ENCODE results near the gene KRTAP10-6.

Gene KRTAP10-6

GRCh38 chr21:44585892-44586291 is 6.4 kb downstream of the KRTAP10-6 start:
- no peaks in the 10 kb centered on the region for H3F3A ChIP-seq (ENCODE audit: insufficient read depth)
- no peak overlapping the region for H3K4me2 ChIP-seq (ENCODE audit: low read depth, low read length, poor library complexity, severe bottlenecking)
- no peaks in the 10 kb centered on the region for H3K79me2 ChIP-seq (ENCODE audit: insufficient read depth, low read length)
- no peaks in the 10 kb centered on the region for H3K9me2 ChIP-seq (replicated peaks; ENCODE audit: insufficient read depth, low read length)
- H3K9ac ChIP-seq (ENCODE audit: low read length) = no peak overlapping the region
- no peak for TF ChIP-seq EZH2phosphoT487 (conservative IDR thresholded peaks at IDR 0.05; ENCODE audit: low read length)
- no peak for TF ChIP-seq CTCF (IDR thresholded peaks at IDR 0.05; ENCODE audit: insufficient read depth, low read length, poor library complexity, severe bottlenecking)
- H2AFZ ChIP-seq (ENCODE audit: low read depth, low read length, severe bottlenecking) = no peak overlapping the region
- H3K9me3 ChIP-seq (ENCODE audit: insufficient read depth, low read length) = peaks cover 10% of the 10 kb centered on the region; the same call in 1 of the 2 replicates
- no peaks in the 10 kb centered on the region for H4K20me1 ChIP-seq (ENCODE audit: low read depth, low read length)
- H3K27ac ChIP-seq (ENCODE audit: low read depth, low read length) = no peak overlapping the region
- H3K4me3 ChIP-seq (ENCODE audit: insufficient read depth, low read length, poor library complexity, severe bottlenecking) = no peak overlapping the region
- H3K27me3 ChIP-seq (ENCODE audit: low read length) = no peaks in the 10 kb centered on the region
- no peaks in the 10 kb centered on the region for H3K36me3 ChIP-seq (ENCODE audit: low read length)

GRCh38 chr21:44583800-44584147 is 8.5 kb downstream of the KRTAP10-6 start:
- Histone ChIP-seq H3K4me2 (ENCODE audit: low read depth, low read length, poor library complexity, severe bottlenecking) (no peak overlapping the region), H3K9me3 (ENCODE audit: insufficient read depth, low read length) (peaks cover 10% of the 10 kb centered on the region; the same call in 1 of the 2 replicates), H3K36me3 (ENCODE audit: low read length) (no peaks in the 10 kb centered on the region), H3K4me3 (ENCODE audit: insufficient read depth, low read length, poor library complexity, severe bottlenecking) (no peak overlapping the region), H3F3A (ENCODE audit: insufficient read depth) (no peaks in the 10 kb centered on the region), H3K27me3 (ENCODE audit: low read length) (no peaks in the 10 kb centered on the region), H4K20me1 (ENCODE audit: low read depth, low read length) (no peaks in the 10 kb centered on the region), H3K9me2 (replicated peaks; ENCODE audit: insufficient read depth, low read length) (no peaks in the 10 kb centered on the region), H3K27ac (ENCODE audit: low read depth, low read length) (no peak overlapping the region), H3K79me2 (ENCODE audit: insufficient read depth, low read length) (no peaks in the 10 kb centered on the region), H3K9ac (ENCODE audit: low read length) (no peak overlapping the region), H2AFZ (ENCODE audit: low read depth, low read length, severe bottlenecking) (no peak overlapping the region)
- TF ChIP-seq CTCF (IDR thresholded peaks at IDR 0.05; ENCODE audit: insufficient read depth, low read length, poor library complexity, severe bottlenecking) = no peak

GRCh38 chr21:44583089-44583799 is 9.1 kb downstream of the KRTAP10-6 start:
- Histone ChIP-seq H3K9me2 (replicated peaks; ENCODE audit: insufficient read depth, low read length) (no peaks in the 10 kb centered on the region), H3K36me3 (ENCODE audit: low read length) (no peaks in the 10 kb centered on the region), H3K27me3 (ENCODE audit: low read length) (no peaks in the 10 kb centered on the region), H3K9me3 (ENCODE audit: insufficient read depth, low read length) (peaks cover 10% of the 10 kb centered on the region; the same call in 1 of the 2 replicates), H3K79me2 (ENCODE audit: insufficient read depth, low read length) (no peaks in the 10 kb centered on the region), H3K9ac (ENCODE audit: low read length) (no peak overlapping the region), H3K4me3 (ENCODE audit: insufficient read depth, low read length, poor library complexity, severe bottlenecking) (no peak overlapping the region), H3K4me2 (ENCODE audit: low read depth, low read length, poor library complexity, severe bottlenecking) (no peak overlapping the region), H3F3A (ENCODE audit: insufficient read depth) (no peaks in the 10 kb centered on the region), H2AFZ (ENCODE audit: low read depth, low read length, severe bottlenecking) (no peak overlapping the region), H3K27ac (ENCODE audit: low read depth, low read length) (no peak overlapping the region), H4K20me1 (ENCODE audit: low read depth, low read length) (no peaks in the 10 kb centered on the region)
- TF ChIP-seq CTCF (IDR thresholded peaks at IDR 0.05; ENCODE audit: insufficient read depth, low read length, poor library complexity, severe bottlenecking) (no peak), EZH2phosphoT487 (conservative IDR thresholded peaks at IDR 0.05; ENCODE audit: low read length) (no peak)
